ENCODE data around the gene DPM3. TPM values are rescaled to one million over a fixed set of nuclear protein-coding genes. Genes with fewer than 3 reads are reported as not detected.

DPM3 gene
- total and polyA plus RNA-seq, 2 of the 13 experiments (the other 11 are each of a cell fraction or from before 2014, with no cell fraction given): 23.2 to 53.4 TPM

- peak; percentile 95 for TF ChIP-seq ZNF574 (CRISPR knock-in tag; IDR thresholded peaks at IDR 0.05)
- peak; percentile 52; the same call in 1 of the 2 replicates for TF ChIP-seq HIVEP1 (CRISPR knock-in tag; IDR thresholded peaks at IDR 0.05)
- peak; percentile 62 for TF ChIP-seq CBX1 (IDR thresholded peaks at IDR 0.05; ENCODE audit: low read depth)
- TF ChIP-seq MEIS2 (CRISPR knock-in tag; IDR thresholded peaks at IDR 0.05): 0 out of 2 replicates have a peak, but pooled peaks have one; percentile 42
- TF ChIP-seq POGZ (CRISPR knock-in tag; IDR thresholded peaks at IDR 0.05): peak; percentile 11; the same call in 1 of the 2 replicates
- peak; percentile 10; the same call in 1 of the 2 replicates for TF ChIP-seq ZNF12 (CRISPR knock-in tag; IDR thresholded peaks at IDR 0.05)
- TF ChIP-seq ZNF775 (CRISPR knock-in tag; IDR thresholded peaks at IDR 0.05; ENCODE audit: borderline replicate concordance): no peak
- TF ChIP-seq KMT2B (CRISPR knock-in tag; IDR thresholded peaks at IDR 0.05): peak; percentile 79
- TF ChIP-seq BORCS8-MEF2B (CRISPR knock-in tag; IDR thresholded peaks at IDR 0.05): 0 out of 2 replicates have a peak, but pooled peaks have one; percentile 15
- peak; percentile 53; the same call in 1 of the 2 replicates for TF ChIP-seq FOXA3 (CRISPR knock-in tag; IDR thresholded peaks at IDR 0.05)
- no peak for TF ChIP-seq ZNF724P (CRISPR knock-in tag; IDR thresholded peaks at IDR 0.05; ENCODE audit: borderline replicate concordance)
- peak; percentile 84 for TF ChIP-seq ZNF280D (CRISPR knock-in tag; IDR thresholded peaks at IDR 0.05)
- TF ChIP-seq GMEB1 (CRISPR knock-in tag; IDR thresholded peaks at IDR 0.05; ENCODE audit: borderline replicate concordance): peak; percentile 90
- TF ChIP-seq ZBTB49 (CRISPR knock-in tag; IDR thresholded peaks at IDR 0.05; ENCODE audit: borderline replicate concordance): no peak
- TF ChIP-seq DMAP1 (CRISPR knock-in tag; IDR thresholded peaks at IDR 0.05): peak; percentile 56
- TF ChIP-seq ARNTL (CRISPR knock-in tag; IDR thresholded peaks at IDR 0.05): no peak
- TF ChIP-seq PPARG (CRISPR knock-in tag; conservative IDR thresholded peaks at IDR 0.05): no peak
- peak; percentile 92 for TF ChIP-seq GATAD1 (CRISPR knock-in tag; IDR thresholded peaks at IDR 0.05)
- peak; percentile 71 for TF ChIP-seq POLR2G (IDR thresholded peaks at IDR 0.05; ENCODE audit: low read depth, low read length)
- TF ChIP-seq PHF5A (CRISPR knock-in tag; IDR thresholded peaks at IDR 0.05; ENCODE audit: low read depth, unreplicated experiment): peak; percentile 35
Observed at GRCh38 chr1:155139895-155140629, at the start of gene DPM3 (continued).
